GM12872 (cell line): ENCODE results near the gene RICTOR.

ENCODE experiments used
- TF ChIP-seq, protein P1 (sequence below): IDR thresholded peaks from 3 replicates; pipeline ENCODE4 v1.5.1; 2011; ENCODE audit warnings: low read depth, mild to moderate bottlenecking, low read length, moderate library complexity; ENCODE audit not compliant: insufficient read depth

RICTOR gene

DNA sequence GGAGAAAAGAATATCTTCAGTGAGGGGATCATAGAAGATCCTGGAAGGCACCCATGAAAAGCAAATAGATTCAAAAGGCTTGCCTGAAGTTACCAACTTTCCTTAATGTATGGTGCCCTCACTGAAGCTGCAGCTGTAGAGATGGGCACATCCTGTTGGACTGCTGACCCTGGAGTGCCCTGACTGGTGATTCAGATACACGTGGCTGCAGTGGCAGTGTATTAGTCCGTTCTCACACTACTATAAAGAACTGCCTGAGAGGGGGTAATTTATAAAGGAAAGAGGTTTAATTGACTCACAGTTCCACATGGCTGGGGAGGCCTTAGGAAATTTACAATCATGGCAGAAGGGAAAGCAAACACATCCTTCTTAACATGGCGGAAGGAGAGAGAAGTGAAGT is 148.1 kb downstream of the RICTOR start:
- TF ChIP-seq, protein P1, sequence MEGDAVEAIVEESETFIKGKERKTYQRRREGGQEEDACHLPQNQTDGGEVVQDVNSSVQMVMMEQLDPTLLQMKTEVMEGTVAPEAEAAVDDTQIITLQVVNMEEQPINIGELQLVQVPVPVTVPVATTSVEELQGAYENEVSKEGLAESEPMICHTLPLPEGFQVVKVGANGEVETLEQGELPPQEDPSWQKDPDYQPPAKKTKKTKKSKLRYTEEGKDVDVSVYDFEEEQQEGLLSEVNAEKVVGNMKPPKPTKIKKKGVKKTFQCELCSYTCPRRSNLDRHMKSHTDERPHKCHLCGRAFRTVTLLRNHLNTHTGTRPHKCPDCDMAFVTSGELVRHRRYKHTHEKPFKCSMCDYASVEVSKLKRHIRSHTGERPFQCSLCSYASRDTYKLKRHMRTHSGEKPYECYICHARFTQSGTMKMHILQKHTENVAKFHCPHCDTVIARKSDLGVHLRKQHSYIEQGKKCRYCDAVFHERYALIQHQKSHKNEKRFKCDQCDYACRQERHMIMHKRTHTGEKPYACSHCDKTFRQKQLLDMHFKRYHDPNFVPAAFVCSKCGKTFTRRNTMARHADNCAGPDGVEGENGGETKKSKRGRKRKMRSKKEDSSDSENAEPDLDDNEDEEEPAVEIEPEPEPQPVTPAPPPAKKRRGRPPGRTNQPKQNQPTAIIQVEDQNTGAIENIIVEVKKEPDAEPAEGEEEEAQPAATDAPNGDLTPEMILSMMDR = no peak

DNA sequence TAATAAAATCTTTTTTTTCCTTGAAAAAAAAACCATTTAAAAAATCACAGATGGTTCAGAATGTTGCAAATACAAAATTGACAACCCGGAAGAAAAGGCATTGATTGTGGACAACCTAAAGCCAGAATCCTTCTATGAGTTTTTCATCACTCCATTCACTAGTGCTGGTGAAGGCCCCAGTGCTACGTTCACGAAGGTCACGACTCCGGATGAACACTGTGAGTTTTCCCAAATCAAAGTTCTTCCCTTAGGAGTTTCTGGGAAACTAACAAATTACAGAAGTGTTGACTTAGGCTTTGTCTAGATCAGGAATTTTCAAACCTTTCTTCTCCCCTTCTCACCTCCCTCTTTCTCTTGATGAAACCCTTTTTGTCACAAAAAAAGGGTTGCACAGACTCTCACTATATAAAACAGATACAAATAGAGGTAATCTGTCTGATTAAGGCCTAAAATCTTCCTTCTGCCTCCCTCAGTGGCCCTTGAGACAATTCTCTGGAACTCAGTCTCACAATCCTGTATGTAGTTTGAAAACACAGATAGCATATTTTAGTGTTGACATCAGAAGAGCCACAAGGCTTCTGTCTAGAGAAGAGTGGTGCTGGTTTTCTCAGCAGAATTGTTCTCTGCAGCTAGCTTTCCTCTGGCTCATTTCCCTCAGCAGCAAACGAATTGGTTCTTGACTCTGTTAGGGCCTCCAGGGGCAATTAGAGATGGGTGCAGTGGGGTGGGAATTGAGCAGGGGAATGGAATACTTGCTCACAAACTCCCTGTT is 148.9 kb downstream of the RICTOR start:
- TF ChIP-seq, protein P1 = no peak

DNA sequence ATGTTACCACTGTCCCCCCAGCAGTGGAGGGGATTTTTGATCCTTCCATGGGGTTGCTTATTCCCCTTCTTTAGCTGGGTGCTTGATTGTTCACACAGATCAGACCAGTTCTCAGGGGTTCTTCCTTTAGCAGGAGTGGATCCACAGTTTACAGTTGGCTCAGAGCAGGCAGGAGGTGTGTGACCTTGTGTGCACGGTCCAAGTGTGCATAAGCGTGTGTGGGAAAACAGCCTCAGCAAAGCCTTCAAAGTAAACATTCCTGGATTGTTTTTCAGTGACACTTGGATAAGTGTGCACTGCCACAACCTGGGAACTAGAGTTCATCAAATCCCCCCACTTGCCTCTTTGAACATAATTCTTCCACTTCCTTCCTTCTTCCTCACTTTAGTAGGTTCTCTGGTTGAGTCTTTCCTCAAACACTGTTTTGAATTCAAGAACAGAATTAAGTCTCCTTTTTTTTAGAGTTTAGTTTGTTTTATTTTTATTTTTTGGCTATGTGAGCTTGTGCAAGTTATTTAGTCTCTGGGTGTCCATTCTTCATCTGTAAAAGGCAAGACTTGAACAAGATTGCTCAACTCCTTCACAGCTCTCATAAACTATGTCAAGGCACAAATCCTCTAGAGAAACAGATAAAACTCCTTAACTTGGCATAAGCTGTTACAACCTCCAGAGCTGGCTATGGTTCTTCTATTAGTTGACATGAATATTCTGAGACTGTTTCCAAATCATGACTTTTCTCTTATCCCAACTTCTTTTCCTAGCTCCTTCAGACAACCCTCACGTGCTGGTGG is 150.3 kb downstream of the RICTOR start:
- TF ChIP-seq, protein P1 = no peak

DNA sequence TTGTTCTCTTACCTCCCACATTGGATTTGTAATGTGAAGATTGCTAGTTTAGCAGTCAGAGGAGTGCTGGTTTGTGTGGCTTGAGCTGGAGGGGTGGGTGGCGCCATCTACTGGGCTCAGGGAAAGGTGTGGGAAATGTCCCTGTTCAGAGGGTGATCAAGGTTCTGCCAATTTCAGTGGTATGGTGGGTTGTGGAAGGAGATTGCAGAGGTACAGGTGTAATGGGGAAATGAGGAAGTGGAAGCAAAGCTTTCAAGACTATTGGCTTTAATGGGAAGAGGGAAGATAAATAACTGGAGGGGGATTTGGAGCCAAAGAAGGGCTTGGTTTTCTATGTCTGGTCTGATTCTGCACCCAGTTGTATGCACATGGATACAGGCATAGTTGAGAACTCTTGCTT is 152.0 kb downstream of the RICTOR start:
- TF ChIP-seq, protein P1 = peak; percentile 87

DNA sequence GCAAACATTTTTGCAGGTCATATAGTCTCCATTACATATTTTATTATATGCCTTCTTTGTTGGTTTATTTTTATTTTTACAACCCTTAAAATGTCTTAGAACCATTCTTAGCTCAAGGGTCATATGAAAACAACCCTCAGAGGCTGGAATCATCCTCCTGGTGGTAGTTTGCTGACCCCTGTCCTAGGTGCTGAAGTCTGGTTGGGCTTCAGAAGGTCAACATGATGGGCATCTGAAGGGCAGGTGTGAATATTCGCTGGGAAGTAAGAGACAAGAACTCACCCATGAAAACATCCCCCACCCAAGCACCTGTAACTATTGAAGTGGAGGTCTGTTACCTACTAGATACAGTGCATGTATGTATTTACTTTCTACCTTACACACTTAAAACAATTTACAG is 153.0 kb downstream of the RICTOR start:
- TF ChIP-seq, protein P1 = no peak

DNA sequence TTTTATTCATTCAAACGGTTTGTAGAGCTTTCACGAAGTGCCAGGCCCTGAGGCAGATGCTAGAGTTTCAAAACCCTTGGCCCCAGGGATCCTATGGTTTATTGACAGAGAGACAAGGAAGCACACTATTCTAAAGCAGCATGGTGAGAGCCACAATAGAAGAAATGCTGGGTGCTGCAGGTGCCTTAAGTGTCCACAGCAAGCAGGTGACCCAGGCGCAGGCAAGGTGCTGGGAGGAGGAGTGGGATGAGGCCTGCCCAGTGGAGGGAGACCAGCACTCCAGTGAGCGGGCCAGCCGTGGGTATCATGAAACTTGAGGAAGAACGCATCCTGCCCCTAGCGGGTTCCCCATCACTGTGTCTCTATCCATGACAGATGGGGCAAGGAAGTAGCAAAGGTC is 157.4 kb downstream of the RICTOR start:
- TF ChIP-seq, protein P1 = no peak

DNA sequence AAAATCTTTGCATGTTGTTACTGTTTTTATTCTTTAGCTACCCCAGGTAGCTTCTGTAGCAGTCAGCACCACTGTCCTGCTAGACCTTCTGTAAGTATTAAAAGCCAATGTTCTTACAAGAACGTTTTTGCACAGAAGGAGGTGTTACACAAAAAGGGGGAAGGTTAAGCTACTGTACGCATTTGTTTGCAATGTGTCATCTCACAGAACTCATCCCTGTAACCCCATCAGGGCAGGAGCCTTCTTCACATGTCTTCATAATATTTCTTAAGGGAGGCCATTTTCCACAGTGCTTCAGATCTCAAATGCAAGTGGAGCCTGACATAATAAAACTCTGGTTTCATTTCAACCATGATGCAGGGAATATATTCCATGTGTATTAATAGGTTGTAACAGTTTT is 160.5 kb downstream of the RICTOR start:
- TF ChIP-seq, protein P1 = no peak
